Esophagus muscularis mucosa (tissue), 4 donors: Measurements from ENCODE around the gene CRISPLD2. TPM values are rescaled to one million over a fixed set of nuclear protein-coding genes. Genes with fewer than 3 reads are reported as not detected.

Experiments used
- DNase-seq: peaks from one replicate; pipeline ENCODE4 v3.0.0-alpha.2; 2017; ENCODE audit errors: extremely low spot score
- H3K27ac ChIP-seq, 4 donors: fragments of 200-600 bp; sonication (generic); replicated peaks in 1 of 4; 1 replicate in 3 of 4; 2 replicates in 1 of 4; pipeline ENCODE4 v1.5.1; 2016 to 2019; ENCODE audit warnings: mild to moderate bottlenecking in 1 of 4
- H3K27me3 ChIP-seq, 4 donors: fragments of 200-600 bp; sonication (generic); one replicate each; pipeline versions ENCODE4 v1.5.1 to v1.6.0; 2016 to 2019
- H3K36me3 ChIP-seq, 4 donors: fragments of 200-600 bp; sonication (generic); one replicate each; pipeline ENCODE4 v1.5.1; 2016 to 2019
- H3K4me1 ChIP-seq, 4 donors: fragments of 200-600 bp; sonication (generic); one replicate each; pipeline ENCODE4 v1.5.1; 2016 to 2019
- H3K4me3 ChIP-seq, 4 donors: fragments of 200-600 bp; sonication (generic); 1 replicate in 2 of 4; 2 replicates in 2 of 4; pipeline ENCODE4 v1.5.1; 2016 to 2019; ENCODE audit warnings: mild to moderate bottlenecking in 4 of 4, moderate library complexity in 1 of 4
- H3K9me3 ChIP-seq, 4 donors: fragments of 200-600 bp; sonication (generic); 1 replicate in 3 of 4; 2 replicates in 1 of 4; pipeline ENCODE4 v1.5.1; 2016 to 2019
- EP300 ChIP-seq: sonication (generic); formaldehyde crosslinking; IDR thresholded peaks from one replicate; pipeline ENCODE4 v1.6.1; 2017; ENCODE audit warnings: antibody characterized with exemption
- POLR2A ChIP-seq: fragments of 450-650 bp; IDR thresholded peaks from one replicate; pipeline ENCODE4 v1.6.1; 2017; ENCODE audit warnings: antibody characterized with exemption, moderate library complexity, mild to moderate bottlenecking, low read depth
- POLR2AphosphoS5 ChIP-seq, 2 donors: sonication (generic); formaldehyde crosslinking; IDR thresholded peaks; one replicate each; pipeline ENCODE4 v1.6.1; 2017; ENCODE audit warnings: antibody characterized with exemption in 2 of 2
- WGBS: methylation state at CpG from one replicate; pipeline ENCODE4 v1.1.5; 2018; 5-methylcytosine and 5-hydroxymethylcytosine counted together
- intact Hi-C: fragments of 100-400 bp; cut with DNase I; formaldehyde crosslinking; loops from one replicate; pipeline ENCODE4 v1.15.1; 2023
- total RNA-seq, 4 donors: library from RNA; depleted of rRNA; stranded (reverse); fragments of >200 nt; gene quantifications; one replicate each; pipeline versions ENCODE4 v1.1.0 to v1.2.1, GENCODE V29; 2016
- TF ChIP-seq, protein P1 (sequence below), 3 experiments: fragments of 200-600 bp in 2 of 3; fragments of 450-650 bp in 1 of 3; sonication (generic) in 2 of 3; IDR thresholded peaks; one replicate each; pipeline ENCODE4 v1.5.1; 2017 to 2019; ENCODE audit warnings: antibody characterized with exemption in 3 of 3, mild to moderate bottlenecking in 2 of 3, moderate library complexity in 1 of 3

CRISPLD2 gene
- total RNA-seq, 4 donors from 2014 or later: 230 to 568 (median 289) TPM

DNA sequence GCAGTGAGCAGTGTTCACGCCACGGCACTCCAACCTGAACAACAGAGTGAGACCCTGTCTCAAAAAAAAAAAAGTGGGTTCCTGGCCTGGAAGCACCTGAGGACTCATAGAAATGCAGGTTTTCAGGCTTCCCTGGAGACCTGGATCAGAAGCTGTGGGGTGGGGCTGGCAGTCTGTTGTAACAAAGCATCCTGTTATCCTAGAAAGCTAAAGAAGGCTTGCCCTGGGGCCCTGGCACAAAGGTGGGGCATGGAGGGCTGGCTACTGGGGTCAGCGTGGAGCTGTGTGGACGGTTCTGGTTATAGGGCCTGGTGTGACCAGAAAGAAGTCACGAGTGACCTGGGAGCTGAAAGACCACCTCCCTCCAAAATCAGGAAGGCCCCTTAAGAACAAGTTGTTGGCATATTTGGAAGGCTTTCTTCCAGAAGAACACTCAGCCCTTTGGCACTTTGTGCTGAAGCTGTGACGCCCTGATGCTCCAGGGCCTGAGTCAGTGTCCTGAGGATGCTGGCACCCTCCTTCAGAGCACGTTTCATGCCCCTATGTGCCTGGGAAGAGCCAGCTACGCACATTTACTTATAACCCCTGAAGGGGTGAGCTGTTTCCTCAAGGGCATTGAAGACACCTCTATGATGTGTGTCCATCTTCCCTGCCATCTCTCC, 6.2 kb downstream of the CRISPLD2 start:
- Histone ChIP-seq H3K36me3 (peaks cover 2 to 11% (median 7%) of the 10 kb centered on the region in 4 donors), H3K27me3 (no peaks in the 10 kb centered on the region), H3K9me3 (no peaks in the 10 kb centered on the region), H3K27ac (peak overlapping the region; percentile 94 to 97 (median 96)), H3K4me1 (peaks cover 28 to 98% (median 92%) of the 10 kb centered on the region in 4 donors), H3K4me3 (peak overlapping the region; percentile 24 to 49 (median 36))
- intact Hi-C loops: no loop called here
- DNase-seq: no peak
- WGBS: 71% methylated on average over 8 of the region's 8 CpGs
- TF ChIP-seq, protein P1, sequence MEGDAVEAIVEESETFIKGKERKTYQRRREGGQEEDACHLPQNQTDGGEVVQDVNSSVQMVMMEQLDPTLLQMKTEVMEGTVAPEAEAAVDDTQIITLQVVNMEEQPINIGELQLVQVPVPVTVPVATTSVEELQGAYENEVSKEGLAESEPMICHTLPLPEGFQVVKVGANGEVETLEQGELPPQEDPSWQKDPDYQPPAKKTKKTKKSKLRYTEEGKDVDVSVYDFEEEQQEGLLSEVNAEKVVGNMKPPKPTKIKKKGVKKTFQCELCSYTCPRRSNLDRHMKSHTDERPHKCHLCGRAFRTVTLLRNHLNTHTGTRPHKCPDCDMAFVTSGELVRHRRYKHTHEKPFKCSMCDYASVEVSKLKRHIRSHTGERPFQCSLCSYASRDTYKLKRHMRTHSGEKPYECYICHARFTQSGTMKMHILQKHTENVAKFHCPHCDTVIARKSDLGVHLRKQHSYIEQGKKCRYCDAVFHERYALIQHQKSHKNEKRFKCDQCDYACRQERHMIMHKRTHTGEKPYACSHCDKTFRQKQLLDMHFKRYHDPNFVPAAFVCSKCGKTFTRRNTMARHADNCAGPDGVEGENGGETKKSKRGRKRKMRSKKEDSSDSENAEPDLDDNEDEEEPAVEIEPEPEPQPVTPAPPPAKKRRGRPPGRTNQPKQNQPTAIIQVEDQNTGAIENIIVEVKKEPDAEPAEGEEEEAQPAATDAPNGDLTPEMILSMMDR (IDR thresholded peaks at IDR 0.05): no peak
- TF ChIP-seq EP300 (peak; percentile 79), POLR2AphosphoS5 (IDR thresholded peaks at IDR 0.05) (peak in 1 of 2 donors; percentile 73), POLR2A (no peak)

DNA sequence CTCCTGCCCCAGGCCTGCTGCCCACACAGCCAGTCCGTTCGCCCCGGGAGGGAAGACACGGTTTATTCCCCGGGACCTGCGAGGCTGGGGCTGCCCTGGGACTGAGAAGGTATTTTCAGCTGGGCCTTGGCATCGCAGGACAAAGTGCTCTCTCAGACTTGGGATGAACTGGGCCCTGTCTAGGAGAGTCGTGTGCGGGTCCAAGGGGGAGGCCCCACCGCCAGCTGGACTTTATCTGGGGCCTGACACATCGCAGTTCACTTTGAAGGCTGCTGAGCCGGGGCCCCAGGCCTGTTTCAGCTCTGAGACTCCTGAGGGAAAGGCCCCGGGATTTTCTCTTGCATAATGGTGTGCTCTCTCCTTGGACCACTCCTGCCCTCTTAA, 6.8 kb downstream of the CRISPLD2 start:
- peak overlapping the region; percentile 24 to 49 (median 36) for H3K4me3 ChIP-seq
- H3K27ac ChIP-seq: peak overlapping the region; percentile 94 to 97 (median 96)
- WGBS: 40% methylated on average over 11 of the region's 13 CpGs
- peaks cover 4 to 14% (median 9%) of the 10 kb centered on the region in 4 donors for H3K36me3 ChIP-seq
- peaks cover 33 to 99% (median 95%) of the 10 kb centered on the region in 4 donors for H3K4me1 ChIP-seq
- TF ChIP-seq, protein P1 (IDR thresholded peaks at IDR 0.05): no peak
- peak in 1 of 2 donors; percentile 52 for TF ChIP-seq POLR2AphosphoS5 (IDR thresholded peaks at IDR 0.05)
- intact Hi-C loops: no loop called here
- H3K9me3 ChIP-seq: no peaks in the 10 kb centered on the region
- DNase-seq: no peak
- no peaks in the 10 kb centered on the region for H3K27me3 ChIP-seq

DNA sequence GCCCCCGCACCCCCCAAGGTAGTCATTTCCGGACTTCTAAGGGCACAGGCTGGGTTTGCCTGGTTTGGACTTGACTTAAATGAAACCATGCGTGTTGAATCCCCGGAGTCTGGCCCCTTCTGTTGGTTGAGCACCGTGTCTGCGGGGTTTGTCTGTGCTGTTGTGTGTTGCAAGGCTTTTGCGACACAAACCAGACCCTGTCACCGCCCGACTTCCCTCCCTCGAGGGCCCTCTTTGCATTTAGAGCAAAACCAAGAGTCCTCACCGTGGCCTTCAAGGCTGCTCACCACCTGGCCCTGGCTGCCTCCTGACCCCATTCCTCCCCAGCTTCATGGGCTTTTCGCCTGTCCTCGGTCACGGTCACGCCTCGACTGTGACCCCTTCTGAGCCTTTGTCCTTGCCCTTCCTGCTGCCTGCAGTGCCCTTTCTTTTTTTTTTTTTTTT, 7.4 kb downstream of the CRISPLD2 start:
- DNase-seq: no peak
- Histone ChIP-seq H3K4me1 (peaks cover 38 to 100% (median 98%) of the 10 kb centered on the region in 4 donors), H3K36me3 (peaks cover 4 to 14% (median 9%) of the 10 kb centered on the region in 4 donors), H3K9me3 (no peaks in the 10 kb centered on the region), H3K27me3 (no peaks in the 10 kb centered on the region), H3K27ac (peak overlapping the region; percentile 94 to 97 (median 96)), H3K4me3 (peak overlapping the region; percentile 24 to 49 (median 36))
- WGBS: 44% methylated on average over 11 of the region's 16 CpGs
- intact Hi-C loops: no loop called here
- no peak for TF ChIP-seq EP300
- TF ChIP-seq, protein P1 (IDR thresholded peaks at IDR 0.05): no peak
- TF ChIP-seq POLR2A: no peak
- TF ChIP-seq POLR2AphosphoS5 (IDR thresholded peaks at IDR 0.05): peak in 1 of 2 donors; percentile 21

DNA sequence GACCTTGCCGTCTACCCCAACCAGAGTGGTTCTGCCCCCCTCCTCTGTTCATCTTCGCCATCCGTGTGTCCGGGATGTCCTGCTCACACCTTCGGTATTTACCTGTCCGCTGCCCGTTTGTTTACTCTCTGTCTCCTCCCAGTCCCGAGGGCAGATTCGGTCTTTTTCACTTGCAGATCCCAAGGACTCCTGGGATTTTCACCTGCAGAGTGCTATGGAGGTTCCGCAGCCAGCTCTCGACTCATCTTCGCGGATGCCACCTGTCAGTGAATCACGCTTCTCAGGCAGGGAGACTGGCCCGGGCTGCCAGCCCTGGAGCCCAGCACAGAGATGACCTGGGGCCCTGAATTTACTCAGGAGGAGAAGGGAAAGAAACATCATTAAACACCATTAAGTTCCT, 8.1 kb downstream of the CRISPLD2 start:
- H3K4me3 ChIP-seq: peak overlapping the region in 3 of 4 donors; percentile 8 to 39 (median 11)
- H3K36me3 ChIP-seq: peaks cover 4 to 14% (median 9%) of the 10 kb centered on the region in 4 donors
- no peak for DNase-seq
- H3K27ac ChIP-seq: peak overlapping the region; percentile 94 to 97 (median 96)
- TF ChIP-seq EP300: no peak
- peaks cover 40 to 99% (median 97%) of the 10 kb centered on the region in 4 donors for H3K4me1 ChIP-seq
- H3K27me3 ChIP-seq: no peaks in the 10 kb centered on the region
- intact Hi-C loops: no loop called here
- WGBS: 60% methylated on average over 14 of the region's 15 CpGs
- no peaks in the 10 kb centered on the region for H3K9me3 ChIP-seq

DNA sequence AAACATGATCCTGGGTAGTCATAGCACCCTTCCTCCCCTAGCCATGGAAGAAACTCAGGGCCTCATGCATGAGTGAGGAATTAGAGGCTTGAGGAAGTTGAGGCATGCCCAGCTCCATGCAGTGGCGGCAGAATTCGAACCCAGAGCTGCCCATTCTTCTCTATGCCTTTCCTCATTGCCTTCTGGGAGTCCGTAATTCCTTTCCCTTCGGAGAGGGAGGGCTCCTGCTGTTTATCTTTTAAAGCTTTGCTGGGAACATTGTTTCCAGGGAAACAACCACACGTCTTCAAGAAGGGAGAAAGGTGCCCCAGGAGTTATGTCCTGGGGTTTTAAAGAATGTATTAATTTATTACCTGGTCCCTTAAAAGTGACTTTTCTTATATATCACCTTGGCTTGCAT, 8.5 kb downstream of the CRISPLD2 start:
- H3K4me3 ChIP-seq: peak overlapping the region in 3 of 4 donors; percentile 8 to 39 (median 11)
- no peak for TF ChIP-seq EP300
- TF ChIP-seq, protein P1 (IDR thresholded peaks at IDR 0.05): no peak
- TF ChIP-seq POLR2AphosphoS5 (IDR thresholded peaks at IDR 0.05): no peak
- no peak for TF ChIP-seq POLR2A
- no peaks in the 10 kb centered on the region for H3K9me3 ChIP-seq
- DNase-seq: no peak
- 63% methylated on average over 5 of the region's 5 CpGs for WGBS
- H3K36me3 ChIP-seq: peaks cover 4 to 14% (median 9%) of the 10 kb centered on the region in 4 donors
- H3K27me3 ChIP-seq: no peaks in the 10 kb centered on the region
- intact Hi-C loops: no loop called here
- peaks cover 43 to 99% (median 97%) of the 10 kb centered on the region in 4 donors for H3K4me1 ChIP-seq
- H3K27ac ChIP-seq: peak overlapping the region; percentile 94 to 97 (median 96)
